ENCODE data around the gene SPACA6.
"Not testable (repeated sequence)": the region's sequence is repeated elsewhere in the genome, so short reads cannot be mapped to it uniquely, and the experiment has no call there.

The SPACA6 gene

GRCh38 chr19:51664997-51665396 is 28.1 kb upstream of the SPACA6 start:
- no peak overlapping the region for H3K4me3 ChIP-seq (ENCODE audit: low read depth, low read length)
- H3K9ac ChIP-seq (ENCODE audit: low read depth, low read length), result no peak overlapping the region
- peaks cover 3% of the 10 kb centered on the region for H3K27me3 ChIP-seq (ENCODE audit: control insufficient read depth, insufficient read depth, low read length)
- no peaks in the 10 kb centered on the region for H3K36me3 ChIP-seq (ENCODE audit: control insufficient read depth, insufficient read depth, low read length)
- H3K9me3 ChIP-seq (ENCODE audit: control insufficient read depth, insufficient read depth, low read length), result no peaks in the 10 kb centered on the region
- H3K4me1 ChIP-seq (ENCODE audit: control insufficient read depth, insufficient read depth, low read length), result no peaks in the 10 kb centered on the region

GRCh38 chr19:51668216-51668615 is 24.9 kb upstream of the SPACA6 start:
- no peaks in the 10 kb centered on the region for H3K36me3 ChIP-seq (ENCODE audit: control insufficient read depth, insufficient read depth, low read length)
- H3K9me3 ChIP-seq (ENCODE audit: control insufficient read depth, insufficient read depth, low read length), result no peaks in the 10 kb centered on the region
- H3K27me3 ChIP-seq (ENCODE audit: control insufficient read depth, insufficient read depth, low read length), result no peaks in the 10 kb centered on the region
- H3K9ac ChIP-seq (ENCODE audit: low read depth, low read length), result no peak overlapping the region
- no peak overlapping the region for H3K4me3 ChIP-seq (ENCODE audit: low read depth, low read length)
- H3K4me1 ChIP-seq (ENCODE audit: control insufficient read depth, insufficient read depth, low read length), result no peaks in the 10 kb centered on the region

- not testable (repeated sequence) for H3K4me3 ChIP-seq (ENCODE audit: low read depth, low read length); H3K9me3 ChIP-seq (ENCODE audit: control insufficient read depth, insufficient read depth, low read length); H3K4me1 ChIP-seq (ENCODE audit: control insufficient read depth, insufficient read depth, low read length); H3K9ac ChIP-seq (ENCODE audit: low read depth, low read length); H3K27me3 ChIP-seq (ENCODE audit: control insufficient read depth, insufficient read depth, low read length); H3K36me3 ChIP-seq (ENCODE audit: control insufficient read depth, insufficient read depth, low read length)
Measured at GRCh38 chr19:51675911-51676565, 17.1 kb upstream of the SPACA6 start.

- Histone ChIP-seq H3K4me1 (ENCODE audit: control insufficient read depth, insufficient read depth, low read length) (no peaks in the 10 kb centered on the region), H3K4me3 (ENCODE audit: low read depth, low read length) (no peak overlapping the region), H3K27me3 (ENCODE audit: control insufficient read depth, insufficient read depth, low read length) (no peaks in the 10 kb centered on the region), H3K36me3 (ENCODE audit: control insufficient read depth, insufficient read depth, low read length) (no peaks in the 10 kb centered on the region), H3K9ac (ENCODE audit: low read depth, low read length) (no peak overlapping the region), H3K9me3 (ENCODE audit: control insufficient read depth, insufficient read depth, low read length) (no peaks in the 10 kb centered on the region)
Measured at GRCh38 chr19:51676566-51677083, 16.5 kb upstream of the SPACA6 start.

- Histone ChIP-seq H3K9ac (ENCODE audit: low read depth, low read length) (no peak overlapping the region), H3K36me3 (ENCODE audit: control insufficient read depth, insufficient read depth, low read length) (no peaks in the 10 kb centered on the region), H3K4me1 (ENCODE audit: control insufficient read depth, insufficient read depth, low read length) (no peaks in the 10 kb centered on the region), H3K4me3 (ENCODE audit: low read depth, low read length) (no peak overlapping the region), H3K27me3 (ENCODE audit: control insufficient read depth, insufficient read depth, low read length) (no peaks in the 10 kb centered on the region), H3K9me3 (ENCODE audit: control insufficient read depth, insufficient read depth, low read length) (no peaks in the 10 kb centered on the region)
Measured at GRCh38 chr19:51680474-51680873, 12.7 kb upstream of the SPACA6 start.

- Histone ChIP-seq H3K36me3 (ENCODE audit: control insufficient read depth, insufficient read depth, low read length) (no peaks in the 10 kb centered on the region), H3K4me1 (ENCODE audit: control insufficient read depth, insufficient read depth, low read length) (no peaks in the 10 kb centered on the region)
Measured at GRCh38 chr19:51681286-51681941, 11.7 kb upstream of the SPACA6 start.

GRCh38 chr19:51686171-51686570 is 7.0 kb upstream of the SPACA6 start:
- H3K4me3 ChIP-seq (ENCODE audit: low read depth, low read length), result no peak overlapping the region
- no peaks in the 10 kb centered on the region for H3K36me3 ChIP-seq (ENCODE audit: control insufficient read depth, insufficient read depth, low read length)
- no peak overlapping the region for H3K9ac ChIP-seq (ENCODE audit: low read depth, low read length)
- H3K27me3 ChIP-seq (ENCODE audit: control insufficient read depth, insufficient read depth, low read length), result no peaks in the 10 kb centered on the region
- H3K4me1 ChIP-seq (ENCODE audit: control insufficient read depth, insufficient read depth, low read length), result peaks cover 4% of the 10 kb centered on the region
- no peaks in the 10 kb centered on the region for H3K9me3 ChIP-seq (ENCODE audit: control insufficient read depth, insufficient read depth, low read length)

More at GRCh38 chr19:51681286-51681941, 11.7 kb upstream of the SPACA6 start:
- no peaks in the 10 kb centered on the region for H3K9me3 ChIP-seq (ENCODE audit: control insufficient read depth, insufficient read depth, low read length)
- H3K27me3 ChIP-seq (ENCODE audit: control insufficient read depth, insufficient read depth, low read length), result no peaks in the 10 kb centered on the region
- H3K4me3 ChIP-seq (ENCODE audit: low read depth, low read length), result no peak overlapping the region
- H3K9ac ChIP-seq (ENCODE audit: low read depth, low read length), result no peak overlapping the region

GRCh38 chr19:51687791-51688670 is 5.1 kb upstream of the SPACA6 start:
- H3K9ac ChIP-seq (ENCODE audit: low read depth, low read length), result peak overlapping the region; percentile 12

GRCh38 chr19:51688671-51689571 is 4.2 kb upstream of the SPACA6 start:
- H3K27me3 ChIP-seq (ENCODE audit: control insufficient read depth, insufficient read depth, low read length), result no peaks in the 10 kb centered on the region
- H3K9me3 ChIP-seq (ENCODE audit: control insufficient read depth, insufficient read depth, low read length), result no peaks in the 10 kb centered on the region
- no peaks in the 10 kb centered on the region for H3K36me3 ChIP-seq (ENCODE audit: control insufficient read depth, insufficient read depth, low read length)
- peak overlapping the region; percentile 82 for H3K4me3 ChIP-seq (ENCODE audit: low read depth, low read length)
- H3K4me1 ChIP-seq (ENCODE audit: control insufficient read depth, insufficient read depth, low read length), result peaks cover 10% of the 10 kb centered on the region
- H3K9ac ChIP-seq (ENCODE audit: low read depth, low read length), result no peak overlapping the region

More at GRCh38 chr19:51687791-51688670, 5.1 kb upstream of the SPACA6 start:
- peak overlapping the region; percentile 82 for H3K4me3 ChIP-seq (ENCODE audit: low read depth, low read length)
- H3K27me3 ChIP-seq (ENCODE audit: control insufficient read depth, insufficient read depth, low read length), result no peaks in the 10 kb centered on the region
- peaks cover 10% of the 10 kb centered on the region for H3K4me1 ChIP-seq (ENCODE audit: control insufficient read depth, insufficient read depth, low read length)
- H3K9me3 ChIP-seq (ENCODE audit: control insufficient read depth, insufficient read depth, low read length), result no peaks in the 10 kb centered on the region
- H3K36me3 ChIP-seq (ENCODE audit: control insufficient read depth, insufficient read depth, low read length), result no peaks in the 10 kb centered on the region

- Histone ChIP-seq H3K4me1 (ENCODE audit: control insufficient read depth, insufficient read depth, low read length) (peaks cover 10% of the 10 kb centered on the region), H3K9ac (ENCODE audit: low read depth, low read length) (no peak overlapping the region), H3K4me3 (ENCODE audit: low read depth, low read length) (peak overlapping the region; percentile 82)
Measured at GRCh38 chr19:51689751-51690453, 3.2 kb upstream of the SPACA6 start.

More at GRCh38 chr19:51689751-51690453, 3.2 kb upstream of the SPACA6 start:
- Histone ChIP-seq H3K9me3 (ENCODE audit: control insufficient read depth, insufficient read depth, low read length) (no peaks in the 10 kb centered on the region), H3K36me3 (ENCODE audit: control insufficient read depth, insufficient read depth, low read length) (no peaks in the 10 kb centered on the region), H3K27me3 (ENCODE audit: control insufficient read depth, insufficient read depth, low read length) (no peaks in the 10 kb centered on the region)

Data from iPS-15b (cell line).